Effector CD8-positive, alpha-beta T cell (primary cell): Measurements from ENCODE around the gene ERH.
"Not testable (repeated sequence)": the region's sequence is repeated elsewhere in the genome, so short reads cannot be mapped to it uniquely, and the experiment has no call there.

Experiments used
- DNase-seq: peaks from one replicate; lab custom pipeline; 2025; lab: John Stamatoyannopoulos, UW
- total RNA-seq, 4 experiments: gene quantifications; one replicate each; lab custom pipeline; 2026; lab: John Stamatoyannopoulos, UW

The ERH gene
- 41.7 to 68.4 (median 46.3) reads per million in 4 experiments for total RNA-seq

GRCh38 chr14:69398053-69398817, at the start of gene ERH, which contains the start of gene SLC39A9:
ERH (minus strand) TSS chr14:69398299; CDS start chr14:69398233, 66 bp downstream.
SLC39A9 (plus strand) TSS chr14:69398692; CDS start chr14:69399370, 678 bp downstream.
- peak; percentile 90 for DNase-seq

DNA sequence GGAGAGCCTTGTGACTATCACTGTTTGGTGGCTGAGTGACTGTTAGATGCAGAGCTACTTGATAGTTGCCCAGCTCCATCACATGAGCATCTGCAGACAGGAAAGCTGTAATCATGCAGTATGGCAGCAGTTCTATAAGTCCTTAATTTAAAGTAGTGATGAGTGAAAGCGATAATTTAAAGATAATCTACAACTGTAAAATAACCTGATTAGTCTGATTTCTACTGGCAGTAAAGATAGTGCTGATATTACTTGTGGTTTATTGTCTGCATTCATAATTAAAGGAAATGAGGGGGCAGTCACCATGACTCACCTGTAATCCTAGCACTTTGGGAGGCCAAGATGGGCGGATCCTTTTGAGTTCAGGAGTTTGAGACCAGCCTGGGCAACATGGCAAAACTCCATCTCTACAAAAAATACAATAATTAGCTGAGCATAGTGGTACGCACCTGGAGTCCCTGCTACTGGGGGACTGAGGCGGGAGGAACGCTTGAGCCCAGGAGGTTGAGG, 45.3 kb upstream of the ERH start:
- no peak for DNase-seq

- DNase-seq, result no peak
These were observed 43.8 kb upstream of the ERH start for GRCh38 chr14:69441948-69442347.

DNA sequence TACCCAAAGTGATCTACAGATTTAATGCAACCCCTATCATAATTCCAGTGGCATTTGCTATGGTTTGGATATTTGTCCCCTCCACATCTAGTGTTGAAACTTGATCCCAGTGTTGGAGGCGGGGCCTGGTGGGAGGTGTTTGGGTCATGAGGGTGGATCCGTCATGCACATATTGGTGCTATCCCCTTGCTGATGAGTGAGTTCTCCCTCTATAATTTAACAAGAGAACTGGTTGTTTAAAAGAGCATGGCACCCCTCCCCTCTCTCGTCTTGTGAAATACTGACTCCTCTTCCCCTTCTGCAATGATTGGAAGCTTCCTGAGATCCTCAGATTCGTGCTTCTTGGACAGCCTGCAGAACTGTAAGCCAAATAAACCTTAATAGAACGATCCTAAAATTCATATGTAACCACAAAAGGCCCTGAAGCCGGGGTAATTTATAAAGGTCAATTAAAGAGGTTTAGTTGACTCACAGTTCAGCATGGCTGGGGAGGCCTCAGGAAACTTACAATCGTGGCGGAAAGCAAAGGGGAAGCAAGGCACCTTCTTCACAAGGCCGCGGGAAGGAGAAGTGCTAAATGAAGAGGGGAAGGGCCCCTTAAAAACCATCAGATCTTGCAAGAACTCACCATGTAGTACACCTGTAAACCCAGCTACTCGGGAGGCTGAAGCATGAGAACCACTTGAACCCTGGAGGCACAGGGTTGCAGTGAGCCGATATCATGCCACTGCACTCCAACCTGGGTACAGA, 41.6 kb upstream of the ERH start:
- DNase-seq, result no peak

DNA sequence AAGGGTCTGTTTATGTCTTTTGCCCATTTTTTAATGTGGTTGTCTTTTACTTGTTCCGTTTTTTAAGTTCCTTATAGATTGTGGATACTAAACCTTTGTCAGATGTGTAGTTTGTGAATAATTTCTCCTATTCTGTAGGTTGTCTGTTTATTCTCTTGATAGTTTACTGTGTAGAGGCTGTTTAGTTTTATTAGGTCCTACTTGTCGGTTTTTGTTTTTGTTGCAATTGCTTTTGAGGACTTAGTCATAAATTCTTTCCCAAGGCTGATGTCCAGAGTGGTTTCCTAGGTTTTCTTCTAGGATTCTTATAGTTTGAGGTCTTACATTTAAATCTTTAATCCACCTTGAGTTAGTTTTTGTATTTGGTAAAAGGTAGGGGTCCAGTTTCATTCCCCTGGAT, 34.3 kb upstream of the ERH start:
- no peak for DNase-seq

- no peak for DNase-seq
These were observed 32.3 kb upstream of the ERH start for GRCh38 chr14:69430306-69430939.

DNA sequence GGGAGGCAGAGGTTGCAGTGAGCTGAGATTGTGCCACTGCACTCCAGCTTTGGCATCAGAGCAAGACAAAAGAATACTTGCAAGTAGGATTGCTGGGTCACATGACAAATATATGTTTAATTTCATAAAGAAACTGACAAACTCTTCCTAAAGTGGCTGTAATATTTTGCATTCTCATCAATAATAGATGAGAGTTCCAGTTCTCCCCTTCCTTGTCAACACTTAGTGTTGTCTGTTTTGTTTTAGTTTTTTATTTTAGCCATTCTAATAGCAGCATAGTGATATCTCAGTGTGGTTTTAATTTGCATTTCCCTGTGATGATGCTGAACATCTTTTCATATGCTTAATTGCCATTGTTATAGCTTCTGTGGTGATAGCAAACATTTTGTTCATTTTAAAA, 31.5 kb upstream of the ERH start:
- DNase-seq, result no peak

DNA sequence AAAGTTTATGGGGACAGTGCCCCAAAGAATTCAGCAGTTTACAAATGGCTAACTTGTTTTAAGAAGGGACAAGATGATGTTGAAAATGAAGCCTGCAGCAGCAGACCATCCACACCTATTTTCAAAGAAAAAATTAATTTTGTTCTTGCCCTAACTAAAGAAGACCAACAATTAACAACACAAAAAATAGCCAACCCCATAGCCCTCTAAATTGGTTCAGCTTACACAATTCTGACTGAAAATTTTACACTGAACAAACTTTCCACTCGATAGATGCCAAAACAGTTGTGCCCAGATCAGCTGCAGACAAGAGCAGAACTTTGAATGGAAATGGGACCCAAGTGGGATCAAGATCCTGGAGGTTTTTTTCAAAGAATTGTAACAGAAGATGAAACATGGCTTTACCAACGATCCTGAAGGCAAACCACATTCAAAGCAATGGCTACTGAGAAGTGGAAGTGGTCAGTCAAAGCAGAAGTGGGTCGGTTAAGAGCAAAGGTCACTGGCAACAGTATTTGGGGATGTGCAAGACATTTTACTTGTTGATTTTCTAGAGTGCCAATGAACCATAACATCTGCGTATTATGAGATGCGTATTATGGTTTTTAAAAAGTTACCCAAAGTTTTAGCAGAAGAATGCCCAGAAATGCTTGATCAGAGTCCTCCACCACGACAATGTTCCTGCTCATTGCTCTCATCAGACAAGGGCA, 30.3 kb upstream of the ERH start:
- no peak for DNase-seq

GRCh38 chr14:69427596-69427995, 29.5 kb upstream of the ERH start:
- DNase-seq, result no peak

DNA sequence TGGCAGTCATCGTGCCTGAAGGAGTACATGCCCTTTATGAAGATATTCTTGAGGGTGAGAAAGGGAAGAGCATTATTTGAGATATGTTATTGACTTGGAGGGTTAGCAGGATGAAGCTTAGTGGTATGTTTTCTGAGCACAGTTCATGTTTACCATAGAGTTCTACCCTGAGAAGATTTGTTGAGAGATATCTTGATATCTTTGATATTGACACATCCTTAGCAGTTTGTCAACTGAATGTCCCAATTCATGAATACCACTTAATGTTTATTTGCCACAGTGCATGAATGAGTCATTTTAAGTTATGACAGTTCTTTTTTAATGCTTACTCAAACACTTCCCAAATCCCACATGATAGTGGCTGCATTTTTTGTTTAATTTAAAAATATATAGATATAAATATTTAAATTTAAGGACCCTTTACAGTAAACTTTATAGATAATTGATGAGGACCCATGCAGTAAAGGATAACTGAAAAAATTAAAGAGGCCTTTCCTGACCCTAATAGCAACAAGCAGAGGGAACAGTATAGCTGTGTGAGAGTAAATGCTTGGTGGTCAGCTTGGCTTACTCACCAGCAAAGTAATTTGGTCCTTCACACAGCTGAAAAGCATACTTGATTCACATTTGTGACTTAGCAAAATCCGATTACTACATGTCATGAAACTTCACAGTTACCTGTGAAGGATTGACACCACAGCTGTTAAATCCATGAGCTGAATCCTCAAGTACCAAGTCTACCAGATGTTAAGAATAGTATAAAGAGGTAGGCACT, 26.2 kb upstream of the ERH start:
- no peak for DNase-seq

- no peak for DNase-seq
These were observed 25.2 kb upstream of the ERH start for GRCh38 chr14:69423279-69423678.

GRCh38 chr14:69416087-69416486, 18.0 kb upstream of the ERH start:
- not testable (repeated sequence) for DNase-seq

DNA sequence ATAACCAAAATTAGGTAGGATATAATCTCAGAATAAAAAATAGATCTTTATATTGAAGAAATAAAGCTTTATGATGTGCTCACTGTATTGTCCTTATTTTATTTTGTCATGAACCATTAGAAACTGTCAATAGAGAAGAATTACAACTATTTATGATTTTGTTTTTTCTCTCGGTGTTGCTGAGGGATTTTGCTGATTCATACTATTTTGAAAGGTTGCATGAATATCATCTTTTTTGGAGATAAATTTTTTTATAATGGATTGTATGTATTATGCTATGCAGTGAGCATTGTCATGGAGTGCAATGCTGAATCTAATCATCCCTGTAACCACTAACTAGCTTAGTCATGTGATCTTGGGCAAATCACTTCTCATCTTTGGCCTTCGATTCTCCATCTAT, 15.4 kb upstream of the ERH start:
- no peak for DNase-seq

DNA sequence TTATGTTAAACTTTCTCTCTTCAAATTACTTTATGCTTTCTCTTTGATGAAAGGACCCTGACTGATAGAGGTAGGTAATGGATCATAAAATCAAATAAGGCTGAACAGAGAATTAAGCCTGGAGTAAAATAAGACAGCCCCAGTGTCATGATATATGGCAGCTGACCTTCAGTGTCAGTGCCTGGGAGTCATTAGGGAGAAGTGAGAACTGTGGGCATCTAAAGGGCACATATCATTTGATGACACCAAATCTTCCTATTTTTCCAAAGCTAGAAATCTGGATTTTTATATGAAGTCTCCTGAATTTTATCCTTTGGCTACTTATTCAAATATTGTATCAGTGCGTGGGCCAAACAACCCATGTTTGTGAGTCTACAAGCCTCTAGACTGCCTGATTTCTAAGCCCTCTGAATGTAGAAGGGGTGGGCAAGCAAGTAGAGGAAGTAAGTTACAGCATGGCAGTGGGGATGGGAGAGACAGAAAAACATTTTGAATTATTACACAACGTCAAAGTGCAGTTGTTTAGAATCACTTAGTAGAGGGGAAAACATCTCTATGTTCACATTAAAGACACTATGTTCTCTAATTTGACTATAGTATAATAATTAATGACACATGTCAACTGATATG, 10.3 kb upstream of the ERH start:
- no peak for DNase-seq

GRCh38 chr14:69405762-69406161, 7.7 kb upstream of the ERH start:
- no peak for DNase-seq

- DNase-seq, result no peak
These were observed 6.8 kb upstream of the ERH start for GRCh38 chr14:69404883-69405282.

DNA sequence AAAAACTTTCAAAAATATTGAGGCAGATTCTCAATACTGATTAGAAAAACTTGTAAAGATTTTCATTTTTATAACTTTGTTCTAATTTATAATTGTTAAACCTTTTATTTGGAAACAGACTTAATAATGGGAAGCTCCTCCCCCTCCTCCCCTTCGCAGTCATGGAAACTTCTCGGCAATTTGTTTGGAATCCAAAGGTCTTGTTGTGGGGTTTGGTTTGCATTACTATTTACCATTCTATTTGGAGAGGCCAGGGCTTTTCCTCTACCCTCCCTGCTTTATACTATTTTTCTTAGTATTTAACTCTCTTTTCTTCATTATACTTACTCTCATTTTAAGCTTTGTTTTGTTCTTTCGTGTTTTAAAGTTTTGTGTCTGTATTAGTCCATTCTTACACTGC, 6.4 kb upstream of the ERH start:
- no peak for DNase-seq

GRCh38 chr14:69401841-69402240, 3.7 kb upstream of the ERH start:
- no peak for DNase-seq

GRCh38 chr14:69400154-69400553, 2.1 kb upstream of the ERH start:
- no peak for DNase-seq

- DNase-seq, result no peak
These were observed 1.7 kb upstream of the ERH start for GRCh38 chr14:69399750-69400149.

DNA sequence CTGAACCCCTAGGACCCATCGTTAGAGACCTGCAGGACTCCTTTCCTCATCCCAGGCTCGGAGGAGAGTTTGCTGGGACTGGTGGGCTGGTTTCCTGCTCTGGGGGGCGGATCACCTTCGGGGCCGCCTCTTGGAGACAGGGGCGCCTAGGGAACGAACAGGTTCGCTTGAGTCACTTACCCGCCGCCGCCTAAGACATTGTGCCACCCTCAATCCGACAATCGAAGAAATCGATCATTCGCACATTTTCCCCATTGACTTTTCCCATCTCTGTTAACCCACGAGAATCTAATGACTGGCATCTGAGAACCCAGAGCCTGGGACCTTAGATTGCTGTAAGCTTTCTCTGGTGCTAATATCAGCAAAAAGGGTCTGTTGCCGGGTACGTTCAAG, 715 bp upstream of the ERH start:
- DNase-seq, result no peak
